ENCODE measurements around the gene RPS19BP1.

The RPS19BP1 gene

DNA sequence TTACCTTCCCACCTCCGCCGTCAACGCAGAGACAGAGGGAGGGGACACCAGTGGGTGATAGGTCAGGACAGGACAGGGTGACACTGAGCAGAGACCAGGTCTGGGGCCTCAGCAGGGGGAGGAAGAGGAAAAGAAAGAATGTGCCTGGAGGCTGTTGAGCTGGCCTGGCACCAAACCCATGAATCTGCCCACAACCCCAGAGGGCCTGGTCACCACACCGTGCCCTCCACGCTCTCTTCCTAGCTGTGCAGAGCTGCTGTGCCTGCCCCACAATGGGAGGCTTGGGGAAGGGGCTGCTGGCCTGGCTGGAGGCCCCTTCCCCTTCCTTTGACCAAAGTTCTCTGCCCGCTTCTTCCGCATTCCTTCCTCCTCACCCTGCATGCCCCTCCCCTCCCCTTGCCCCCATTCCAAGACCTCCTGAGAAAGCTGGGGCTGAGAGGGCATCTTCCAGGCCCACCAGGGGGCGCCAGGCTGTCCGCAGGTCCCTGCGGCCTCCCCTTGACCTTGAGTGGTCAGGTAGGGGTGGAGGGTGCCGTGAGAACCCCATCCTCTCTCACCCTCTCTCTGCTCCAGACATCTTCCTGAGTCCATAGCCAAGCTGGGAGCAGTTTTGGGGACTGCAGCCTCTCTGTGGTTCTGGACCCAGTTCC, 27.0 kb upstream of the RPS19BP1 start:
- no peak for DNase-seq (ENCODE audit: low read depth)

DNA sequence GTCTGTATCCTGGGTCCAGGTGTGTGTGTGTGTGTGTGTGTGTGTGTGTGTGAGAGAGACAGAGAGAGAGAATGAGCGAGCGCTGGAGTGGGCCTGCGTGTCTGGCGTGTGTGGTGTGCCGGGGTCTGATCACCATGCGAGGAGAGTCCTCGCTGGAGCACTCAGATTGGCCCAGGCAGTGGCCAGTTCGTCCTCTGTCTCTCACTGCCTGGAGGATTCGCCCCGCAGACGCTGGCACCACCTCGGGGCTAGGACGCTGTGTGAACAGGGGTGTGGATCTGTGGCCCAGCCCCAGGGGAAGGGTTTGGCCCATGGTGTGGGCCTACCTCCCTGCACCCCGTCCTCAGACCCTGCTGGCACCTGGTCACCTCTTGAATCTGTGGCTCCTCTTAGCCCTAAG, 26.4 kb upstream of the RPS19BP1 start:
- DNase-seq (ENCODE audit: low read depth) = no peak

DNA sequence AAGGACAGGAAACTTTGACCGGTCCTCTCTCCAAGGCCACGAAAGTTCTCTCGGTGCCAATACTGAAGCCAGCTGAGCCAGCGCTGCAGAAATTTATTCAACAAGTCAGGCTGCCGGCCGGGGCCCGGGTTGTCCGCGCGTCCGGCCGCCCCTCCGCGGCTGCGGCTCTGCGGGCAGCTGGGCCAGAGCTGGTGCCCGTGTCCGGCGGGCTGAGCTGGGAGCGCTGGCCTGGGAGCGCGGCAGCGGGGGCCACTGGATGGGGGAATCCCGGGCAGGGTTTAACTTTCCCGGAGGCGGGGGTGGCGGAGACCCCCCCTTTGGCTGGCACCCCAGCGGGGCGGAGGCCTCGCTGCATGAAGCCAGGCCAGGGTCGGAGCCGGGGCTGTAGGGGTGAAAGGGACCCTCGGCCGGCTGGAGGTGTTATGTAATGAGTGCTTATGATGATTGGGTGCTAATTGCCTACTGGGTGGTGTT, 25.7 kb upstream of the RPS19BP1 start:
- no peak for DNase-seq (ENCODE audit: low read depth)

DNA sequence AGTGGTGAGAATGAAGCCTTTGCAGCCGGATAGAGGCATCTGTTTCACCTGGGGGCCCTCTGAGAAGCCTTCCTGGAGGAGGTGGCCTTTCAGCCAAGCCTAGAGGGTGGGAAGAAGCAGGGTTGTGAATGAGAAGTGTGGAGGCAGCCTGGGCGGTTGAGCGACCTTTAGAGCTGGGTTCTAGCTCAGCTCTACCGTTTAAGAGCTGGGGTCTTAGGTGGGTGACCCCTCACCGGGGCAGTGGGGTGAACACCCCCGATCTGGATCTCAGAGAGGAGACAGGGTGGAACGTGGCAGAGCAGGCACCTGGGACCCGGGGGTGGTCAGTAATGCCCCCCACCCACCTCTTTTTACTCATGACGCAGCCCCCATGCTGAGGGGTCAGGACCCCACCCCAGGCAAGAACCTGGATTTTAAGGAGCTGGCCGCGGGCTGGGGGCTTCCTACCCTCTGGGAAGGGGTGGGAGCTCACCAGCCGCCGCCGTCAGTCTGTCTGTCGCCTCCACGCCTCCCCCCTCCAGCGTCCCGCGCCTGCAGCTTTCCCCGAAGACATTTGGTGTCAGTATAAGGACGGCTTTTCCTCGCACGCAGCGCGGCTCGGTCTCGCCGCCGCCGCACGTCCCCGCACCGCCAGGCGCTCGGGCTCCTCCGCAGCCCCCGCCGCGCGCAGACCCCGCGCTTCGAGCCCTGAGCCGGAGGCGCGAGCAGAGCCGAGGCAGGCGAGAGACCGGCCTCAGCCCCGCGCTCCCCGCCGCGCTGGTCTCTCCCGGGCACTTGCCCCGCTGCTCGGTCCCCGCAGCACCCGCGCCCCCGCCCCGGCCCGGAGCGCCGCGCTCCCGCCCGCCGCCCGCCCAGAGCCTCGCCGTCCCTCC, 24.7 kb upstream of the RPS19BP1 start:
- DNase-seq (ENCODE audit: low read depth) = peak; percentile 31

DNA sequence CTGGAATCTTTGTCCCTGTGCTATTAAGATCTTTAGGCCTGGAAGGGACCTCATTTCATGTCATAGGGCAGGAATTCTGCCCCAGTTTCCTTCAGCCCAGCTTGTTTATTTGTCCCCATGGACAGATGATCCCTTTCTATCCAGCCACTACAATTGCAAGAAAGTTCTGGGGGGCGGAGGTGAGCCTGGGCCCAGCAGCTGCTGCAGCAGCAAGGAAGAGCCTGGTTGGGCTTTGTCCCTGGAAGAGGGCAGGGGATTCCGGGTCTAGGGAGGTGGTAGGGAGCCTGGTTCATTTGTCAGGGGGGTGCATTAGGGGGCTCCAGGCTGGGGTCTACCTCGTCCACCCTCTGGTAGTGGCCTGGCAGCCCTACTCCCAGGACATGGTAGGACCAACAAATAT, 21.6 kb upstream of the RPS19BP1 start:
- no peak for DNase-seq (ENCODE audit: low read depth)

DNA sequence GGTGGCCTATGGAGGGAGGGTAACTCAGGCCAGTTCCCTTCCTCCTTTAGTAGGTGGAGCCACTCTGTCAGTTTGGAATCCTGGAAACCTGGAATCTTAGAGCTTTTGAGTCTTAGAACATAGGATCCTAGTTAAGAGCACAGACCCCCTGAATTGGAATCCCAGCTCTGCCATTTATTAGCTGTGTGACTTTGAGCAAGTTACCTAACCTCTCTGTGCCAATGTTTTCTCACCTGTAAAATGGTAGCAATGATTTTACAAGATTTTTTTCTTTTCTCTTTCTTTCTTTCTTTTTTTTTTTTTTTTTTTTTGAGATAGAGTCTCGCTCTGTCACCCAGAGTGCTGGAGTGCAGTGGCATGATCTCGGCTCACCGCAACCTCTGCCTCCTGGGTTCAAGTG, 20.9 kb upstream of the RPS19BP1 start:
- DNase-seq (ENCODE audit: low read depth) = no peak

DNA sequence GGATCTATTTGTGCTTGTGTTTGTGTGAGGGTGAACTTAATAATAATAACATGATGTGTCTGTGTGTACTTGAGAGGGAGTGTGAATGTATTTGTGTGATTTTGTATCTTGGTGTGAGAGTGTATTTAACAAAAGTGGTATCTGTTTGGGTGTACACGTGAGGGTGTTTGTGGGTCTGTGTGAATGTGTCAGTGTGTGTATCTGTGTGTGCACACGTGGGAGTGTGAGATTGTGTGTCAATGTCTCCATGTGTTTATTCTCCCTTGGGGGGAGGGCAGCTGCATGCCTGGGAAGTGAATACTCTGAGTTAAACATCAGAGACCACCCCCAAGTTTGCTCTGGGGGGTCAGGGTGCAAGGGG, 15.0 kb upstream of the RPS19BP1 start:
- DNase-seq (ENCODE audit: low read depth) = no peak

DNA sequence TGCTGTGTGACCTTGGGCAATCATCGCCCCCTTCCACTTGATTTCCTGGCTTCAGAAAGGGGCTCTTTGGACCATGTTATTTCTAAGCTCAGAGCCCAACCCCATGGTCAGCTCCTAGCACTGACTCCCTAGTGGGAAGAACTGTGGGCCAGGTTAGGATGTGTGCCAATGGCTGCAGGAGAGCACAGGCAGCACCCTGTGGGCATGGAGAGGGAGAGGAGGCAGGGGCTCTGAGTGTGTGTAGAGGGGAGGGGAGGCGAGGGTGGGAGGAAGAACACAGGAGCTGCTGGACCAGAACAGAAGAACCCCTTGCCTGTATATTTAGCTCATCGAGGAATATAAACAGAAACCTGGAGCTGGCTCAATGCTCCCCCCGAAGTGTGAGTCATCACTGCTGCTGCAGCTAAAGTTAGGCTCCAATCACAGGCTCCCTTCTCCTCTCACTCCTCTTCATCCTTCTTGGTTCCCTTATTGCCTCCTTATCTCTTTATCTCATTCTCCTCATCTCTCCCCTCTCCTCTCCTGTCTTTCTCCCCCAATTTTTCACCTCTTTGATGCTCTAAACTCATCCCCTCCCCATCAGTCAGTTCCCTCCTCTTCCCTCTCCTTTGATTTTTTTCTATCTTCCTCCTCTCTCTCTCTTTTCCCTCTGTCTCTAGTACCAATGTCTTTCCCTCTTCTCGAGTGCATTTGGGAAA, 14.5 kb upstream of the RPS19BP1 start:
- peak; percentile 66 for DNase-seq (ENCODE audit: low read depth)

DNA sequence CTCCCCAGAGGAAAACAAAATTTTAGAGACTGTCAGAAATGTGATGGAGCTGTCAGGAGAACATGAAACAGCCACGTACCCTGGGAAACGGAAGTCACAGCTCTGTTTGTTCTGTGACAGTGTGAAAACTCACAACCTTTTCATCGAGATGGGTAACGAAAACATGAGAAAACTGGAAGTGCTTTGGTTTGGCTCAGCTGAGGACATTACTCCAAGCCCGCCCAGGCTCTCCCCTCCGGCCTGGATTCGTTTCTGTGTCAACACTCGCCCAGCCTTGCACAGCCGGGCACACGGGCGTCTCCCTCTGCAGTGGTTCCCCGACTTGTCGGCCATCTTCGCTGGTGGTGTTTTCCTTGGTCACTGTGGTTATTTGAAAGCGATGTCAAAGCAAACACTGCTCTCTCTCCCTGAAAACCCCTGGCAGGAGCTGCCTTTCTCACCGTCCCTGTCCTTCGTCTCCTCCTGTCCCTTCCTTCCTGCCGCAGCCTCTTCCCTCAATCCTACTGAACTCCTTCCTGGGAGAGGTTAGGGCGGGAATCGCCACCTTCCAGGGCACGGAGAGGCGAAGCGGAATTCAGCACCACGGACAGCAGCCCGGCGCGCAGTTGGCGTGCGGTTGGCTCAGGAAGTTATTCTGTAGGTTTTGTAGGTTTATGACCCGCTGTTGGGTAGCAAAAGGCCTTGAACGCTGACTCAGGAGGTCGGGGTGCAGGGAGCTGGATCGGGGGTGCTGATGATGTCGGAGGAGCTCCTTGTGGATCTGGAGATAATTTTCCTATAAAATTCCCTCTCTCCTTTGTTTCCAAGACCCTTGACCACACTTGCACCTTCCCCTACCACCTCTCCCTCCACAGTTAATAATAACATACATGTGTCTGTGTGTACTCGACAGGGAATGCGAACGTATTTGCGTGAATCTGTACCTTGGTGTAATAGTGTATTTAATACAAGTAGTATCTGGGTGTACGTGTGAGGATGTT, 13.1 kb upstream of the RPS19BP1 start:
- DNase-seq (ENCODE audit: low read depth) = no peak

DNA sequence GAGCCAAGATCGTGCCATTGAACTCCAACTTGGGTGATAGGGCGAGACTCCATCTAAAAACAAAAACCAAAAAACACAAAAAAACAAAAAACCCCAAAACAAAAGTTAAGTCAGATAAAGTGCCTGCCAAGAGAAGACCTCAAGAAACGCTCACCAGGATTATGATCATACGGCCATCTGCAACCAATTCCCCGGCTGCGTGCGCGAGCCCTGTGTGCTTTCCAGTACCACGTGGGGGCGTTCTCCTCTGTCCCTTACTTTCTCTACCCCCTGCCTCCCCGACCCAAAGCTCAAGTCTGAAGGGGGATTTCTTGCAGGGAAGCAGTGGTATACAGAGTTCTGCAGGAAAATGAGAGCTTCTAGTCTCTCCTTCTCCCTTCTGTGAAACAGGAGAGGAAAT, 10.5 kb upstream of the RPS19BP1 start:
- peak; percentile 51 for DNase-seq (ENCODE audit: low read depth)

DNA sequence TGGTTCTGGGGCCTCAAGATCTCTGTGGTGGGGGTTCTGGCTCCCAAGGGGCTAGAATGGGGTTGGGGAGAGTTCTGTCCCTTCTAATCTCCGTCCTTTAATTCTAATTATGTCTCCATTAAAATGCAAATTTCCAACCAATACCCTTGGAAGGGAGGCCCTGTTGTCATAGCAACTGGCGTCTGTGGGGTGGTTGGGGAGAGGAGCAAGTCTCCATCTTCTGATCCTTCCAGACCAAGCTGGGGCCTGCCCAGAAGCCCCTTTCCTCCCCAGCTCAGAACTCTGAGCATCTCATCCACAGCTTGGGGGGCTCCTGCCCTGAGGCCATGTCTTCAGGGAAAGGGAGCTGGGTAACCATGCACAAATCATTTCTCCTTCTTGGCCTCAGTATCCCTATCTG, 5.4 kb upstream of the RPS19BP1 start:
- DNase-seq (ENCODE audit: low read depth) = no peak

DNA sequence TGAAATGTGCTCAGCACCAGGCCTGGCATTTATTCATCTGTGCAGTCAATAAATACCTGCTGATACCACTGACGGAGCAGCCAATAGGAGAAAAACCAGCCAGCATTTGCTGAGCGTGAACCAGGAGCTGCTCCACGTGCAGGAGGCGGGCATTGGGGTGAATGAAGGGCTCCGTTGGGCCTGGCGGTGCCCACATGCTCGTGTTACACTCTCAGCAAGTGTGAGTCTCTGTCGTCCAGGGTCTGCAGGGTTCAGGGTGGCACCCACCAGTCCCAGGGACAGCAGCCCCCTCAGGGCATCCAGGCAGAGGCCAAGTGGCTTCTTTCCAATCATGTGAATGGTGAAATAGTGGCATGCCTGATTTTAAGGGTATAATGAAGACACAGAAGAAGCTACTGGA, 4.2 kb upstream of the RPS19BP1 start:
- no peak for DNase-seq (ENCODE audit: low read depth)

DNA sequence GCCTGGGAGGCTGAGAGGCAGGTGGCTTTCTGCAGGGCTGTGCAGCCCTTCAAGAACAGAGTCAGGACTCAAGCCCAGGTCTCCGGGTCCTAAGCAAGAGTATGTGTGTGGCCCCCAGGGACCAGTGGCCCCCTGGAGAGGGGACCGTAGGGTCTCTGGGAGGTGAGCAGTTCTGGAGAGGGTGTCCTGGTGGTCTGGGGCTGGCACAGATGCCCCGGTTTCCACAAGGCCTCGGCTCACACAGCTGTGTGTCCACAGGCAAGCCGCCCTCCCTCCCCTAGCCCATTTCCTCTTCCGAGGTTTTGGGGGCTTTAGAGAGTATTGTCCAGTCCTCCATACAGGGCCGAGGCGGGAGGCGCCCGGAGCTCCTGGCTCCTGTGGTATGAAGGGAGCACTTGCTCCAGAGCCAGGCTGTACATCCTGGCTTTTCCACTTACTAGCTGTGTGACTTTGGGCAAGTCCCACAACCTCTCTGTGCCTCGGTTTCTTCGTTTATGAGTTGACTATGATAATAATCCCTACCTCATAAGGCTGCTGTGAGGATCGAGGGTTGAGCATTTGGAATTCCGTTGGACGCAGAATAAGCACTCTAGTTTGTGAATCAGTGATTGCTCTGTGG, 3.4 kb upstream of the RPS19BP1 start:
- DNase-seq (ENCODE audit: low read depth) = no peak

DNA sequence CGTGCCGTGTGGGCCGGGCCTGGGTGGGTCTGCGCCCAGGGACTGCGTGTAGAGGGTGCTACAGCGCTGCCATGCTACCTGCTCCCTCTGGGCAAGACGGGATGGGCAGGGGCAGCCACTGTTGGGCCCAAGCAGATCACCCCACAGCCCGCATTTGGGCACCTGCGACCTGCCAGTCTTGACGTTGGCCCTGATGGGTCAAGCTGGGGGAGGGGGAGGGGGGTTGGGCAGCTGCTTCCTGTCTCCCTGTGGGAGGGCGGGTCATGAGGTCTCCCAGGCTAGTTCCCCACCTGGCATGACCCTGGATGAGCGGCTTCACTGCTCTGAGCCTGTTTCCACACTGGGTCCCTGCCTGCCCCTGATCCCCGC, 2.8 kb upstream of the RPS19BP1 start:
- DNase-seq (ENCODE audit: low read depth) = no peak

DNA sequence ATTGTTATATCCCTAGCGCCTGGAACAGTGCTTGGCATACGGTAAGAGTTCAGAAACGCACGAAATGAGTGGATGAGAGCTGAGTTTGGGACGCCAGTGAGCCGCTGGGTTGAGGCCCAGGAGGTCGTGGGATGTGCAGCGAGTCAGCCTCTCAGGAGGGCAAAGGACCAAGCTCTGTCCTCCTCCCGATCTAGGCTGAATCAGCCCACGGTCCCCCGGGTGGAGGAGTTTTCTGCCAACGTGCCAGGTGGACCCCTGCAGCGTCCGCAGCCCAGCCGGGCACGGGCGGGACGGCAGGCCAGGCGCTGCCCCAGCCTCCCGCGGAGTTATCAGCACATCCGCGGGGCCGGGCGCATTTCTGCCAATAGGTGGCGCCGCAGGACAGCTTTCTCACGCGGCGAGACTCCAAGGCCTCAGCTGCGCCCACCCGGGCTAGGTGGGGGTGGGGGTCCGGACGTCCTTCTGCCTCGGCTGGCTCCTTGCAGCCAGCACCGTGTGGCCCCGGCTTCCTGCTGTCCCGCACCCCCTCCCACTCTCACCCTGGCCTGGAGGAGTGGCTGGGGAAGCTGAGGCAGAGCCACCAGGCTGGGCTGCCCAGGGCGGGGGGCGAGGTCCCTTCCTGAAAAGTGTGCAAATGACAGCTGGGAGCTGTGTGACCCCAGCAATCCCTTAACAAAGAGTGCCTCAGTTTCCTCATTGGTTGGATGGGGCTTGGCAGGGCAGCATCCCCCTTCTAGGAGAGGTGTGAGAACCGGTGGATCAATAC, 2.2 kb upstream of the RPS19BP1 start:
- peak; percentile 51 for DNase-seq (ENCODE audit: low read depth)

DNA sequence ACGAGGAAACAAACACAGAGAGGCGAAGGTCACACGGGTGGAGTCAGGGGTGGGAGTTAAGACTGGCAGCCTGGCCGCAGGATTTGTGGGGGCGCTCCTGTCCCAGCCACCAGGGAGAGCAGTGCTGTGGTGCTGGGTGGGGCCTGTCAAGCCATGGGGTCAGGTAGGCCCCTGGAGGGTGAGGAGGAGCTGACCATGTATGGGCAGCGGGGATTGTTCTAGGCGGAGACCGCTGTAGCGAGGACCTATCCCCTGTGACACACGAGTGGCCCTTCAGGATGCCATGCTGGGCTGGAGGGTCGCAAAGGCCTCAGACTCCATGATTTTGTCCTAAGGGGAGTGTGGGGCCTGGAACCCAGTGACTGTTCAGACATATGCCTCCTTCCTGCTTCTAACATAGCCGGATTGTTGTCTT, 1.6 kb upstream of the RPS19BP1 start:
- DNase-seq (ENCODE audit: low read depth) = no peak

DNA sequence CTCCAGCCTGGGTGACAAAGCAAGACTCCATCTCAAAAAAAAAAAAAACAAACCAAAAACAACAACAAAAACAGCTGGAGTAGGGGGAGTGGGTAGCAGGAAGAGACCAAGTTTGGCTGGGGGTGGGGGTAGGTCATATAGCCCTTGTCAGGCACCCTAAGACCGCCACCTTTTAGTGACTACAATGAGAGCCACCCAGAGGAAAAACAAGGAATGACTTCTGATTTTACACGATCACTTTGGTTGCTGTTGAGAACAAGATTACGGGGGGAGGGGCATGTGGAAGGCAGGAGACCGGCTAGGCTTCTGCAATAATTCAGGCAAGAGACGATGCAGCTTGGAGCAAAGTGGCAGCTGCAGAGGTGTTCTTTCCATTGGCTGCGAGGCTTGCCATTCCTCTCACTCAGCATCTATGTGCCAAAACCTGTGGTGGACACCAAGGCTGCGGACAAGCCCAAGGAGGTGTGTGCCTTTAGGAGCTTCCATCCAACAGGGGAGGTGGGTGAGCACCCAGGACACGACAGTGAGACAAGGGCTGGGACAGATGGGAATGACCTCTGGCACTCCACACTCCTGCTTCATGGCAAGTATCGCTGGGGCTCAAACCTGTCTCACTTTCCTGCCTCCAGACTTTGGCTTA, 1.7 kb downstream of the RPS19BP1 start:
- peak; percentile 45 for DNase-seq (ENCODE audit: low read depth)

DNA sequence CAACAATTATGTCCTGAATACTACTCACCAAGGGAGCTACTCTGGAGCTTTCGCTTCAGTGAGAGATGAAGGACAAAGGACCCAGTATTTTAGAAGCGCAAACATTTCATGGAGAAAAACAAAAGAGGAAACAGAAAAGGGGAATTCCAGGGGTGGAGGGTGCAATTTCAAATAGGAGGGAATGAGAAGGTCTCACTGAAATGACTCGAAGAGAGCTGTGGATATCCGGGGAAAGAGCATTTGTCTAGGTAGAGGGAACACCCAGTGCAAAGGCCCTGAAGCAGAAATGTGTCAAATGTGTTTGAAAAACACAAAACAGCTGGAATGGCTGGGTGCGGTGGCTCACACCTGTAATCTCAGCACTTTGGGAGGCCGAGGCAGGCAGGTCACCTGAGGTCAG, 2.4 kb downstream of the RPS19BP1 start:
- DNase-seq (ENCODE audit: low read depth) = no peak

DNA sequence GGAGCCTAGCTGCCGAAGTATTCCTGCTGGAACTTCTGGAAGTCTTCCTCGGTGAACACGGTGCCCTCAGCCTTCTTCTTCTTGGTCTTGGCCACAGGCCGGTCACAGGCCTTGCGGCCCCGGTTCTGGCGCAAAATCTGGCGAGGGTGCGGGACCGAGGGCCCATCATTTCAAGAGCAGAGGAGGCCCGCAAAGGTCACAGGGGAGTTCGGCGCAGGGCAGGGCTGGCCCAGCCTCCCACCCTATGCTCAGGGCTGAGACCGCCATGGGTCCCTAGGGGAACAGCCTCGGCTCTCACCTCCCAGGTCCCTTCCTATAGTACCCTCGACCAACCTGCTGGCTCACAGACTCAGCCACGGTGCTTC, 3.1 kb downstream of the RPS19BP1 start:
- no peak for DNase-seq (ENCODE audit: low read depth)

Data from iris pigment epithelial cell (primary cell).